ENCODE data around the gene SSBP3. TPM values are rescaled to one million over a fixed set of nuclear protein-coding genes. Genes with fewer than 3 reads are reported as not detected.

The SSBP3 gene
- polyA plus RNA-seq, 4 donors, result 117 to 130 (median 126) TPM

- peak; percentile 92 to 97 (median 96) for DNase-seq (ENCODE audit: low read depth in 4 of 4, low spot score in 3 of 4)
These were observed 133.0 kb downstream of the SSBP3 start for GRCh38 chr1:54273092-54273794.

- no peak for DNase-seq (ENCODE audit: low read depth in 4 of 4, low spot score in 3 of 4)
These were observed 133.5 kb downstream of the SSBP3 start for GRCh38 chr1:54272772-54273091.

GRCh38 chr1:54272134-54272533, 134.1 kb downstream of the SSBP3 start:
- DNase-seq (ENCODE audit: low read depth in 4 of 4, low spot score in 3 of 4), result no peak

GRCh38 chr1:54271341-54271740, 134.9 kb downstream of the SSBP3 start:
- no peak for DNase-seq (ENCODE audit: low read depth in 4 of 4, low spot score in 3 of 4)

GRCh38 chr1:54270543-54270942, 135.7 kb downstream of the SSBP3 start:
- no peak for DNase-seq (ENCODE audit: low read depth in 4 of 4, low spot score in 3 of 4)

GRCh38 chr1:54268762-54269297, 137.4 kb downstream of the SSBP3 start:
- DNase-seq (ENCODE audit: low read depth in 4 of 4, low spot score in 3 of 4), result no peak

- no peak for DNase-seq (ENCODE audit: low read depth in 4 of 4, low spot score in 3 of 4)
These were observed 138.1 kb downstream of the SSBP3 start for GRCh38 chr1:54267815-54268761.

- no peak for DNase-seq (ENCODE audit: low read depth in 4 of 4, low spot score in 3 of 4)
These were observed 139.3 kb downstream of the SSBP3 start for GRCh38 chr1:54266908-54267307.

- DNase-seq (ENCODE audit: low read depth in 4 of 4, low spot score in 3 of 4), result no peak
These were observed 140.0 kb downstream of the SSBP3 start for GRCh38 chr1:54266195-54266594.

- DNase-seq (ENCODE audit: low read depth in 4 of 4, low spot score in 3 of 4), result no peak
These were observed 140.5 kb downstream of the SSBP3 start for GRCh38 chr1:54265659-54266058.

- DNase-seq (ENCODE audit: low read depth in 4 of 4, low spot score in 3 of 4), result no peak
These were observed 141.1 kb downstream of the SSBP3 start for GRCh38 chr1:54265126-54265525.

GRCh38 chr1:54263601-54264226, 142.5 kb downstream of the SSBP3 start:
- no peak for DNase-seq (ENCODE audit: low read depth in 4 of 4, low spot score in 3 of 4)

- DNase-seq (ENCODE audit: low read depth in 4 of 4, low spot score in 3 of 4), result no peak
These were observed 143.9 kb downstream of the SSBP3 start for GRCh38 chr1:54262244-54262643.

- no peak for DNase-seq (ENCODE audit: low read depth in 4 of 4, low spot score in 3 of 4)
These were observed 145.4 kb downstream of the SSBP3 start for GRCh38 chr1:54260810-54261209.

- DNase-seq (ENCODE audit: low read depth in 4 of 4, low spot score in 3 of 4), result no peak
These were observed 146.6 kb downstream of the SSBP3 start for GRCh38 chr1:54259546-54260140.

- DNase-seq (ENCODE audit: low read depth in 4 of 4, low spot score in 3 of 4), result no peak
These were observed 148.3 kb downstream of the SSBP3 start for GRCh38 chr1:54257876-54258275.

GRCh38 chr1:54257346-54257620, 148.9 kb downstream of the SSBP3 start:
- no peak for DNase-seq (ENCODE audit: low read depth in 4 of 4, low spot score in 3 of 4)

GRCh38 chr1:54256522-54257345, 149.5 kb downstream of the SSBP3 start:
- no peak for DNase-seq (ENCODE audit: low read depth in 4 of 4, low spot score in 3 of 4)

GRCh38 chr1:54255026-54255702, 151.0 kb downstream of the SSBP3 start:
- no peak for DNase-seq (ENCODE audit: low read depth in 4 of 4, low spot score in 3 of 4)

GRCh38 chr1:54254055-54254454, 152.1 kb downstream of the SSBP3 start:
- DNase-seq (ENCODE audit: low read depth in 4 of 4, low spot score in 3 of 4), result no peak

Data from left renal pelvis (tissue), 4 donors.